WTC11 (cell line): ENCODE data around the gene GTPBP3. TPM values are rescaled to one million over a fixed set of nuclear protein-coding genes. Genes with fewer than 3 reads are reported as not detected.
A peak's percentile ranks its signal among the peaks of the same experiment; 100 is the strongest.

Experiments used
- ATF1 ChIP-seq: sonication (generic); formaldehyde crosslinking; IDR thresholded peaks from 2 replicates; pipeline ENCODE4 v1.8.1; 2023; ENCODE audit warnings: mild to moderate bottlenecking, moderate library complexity, missing genetic modification reagents
- ATF3 ChIP-seq: sonication (generic); formaldehyde crosslinking; conservative IDR thresholded peaks from 2 replicates; pipeline ENCODE4 v1.8.1; 2022; ENCODE audit warnings: mild to moderate bottlenecking, missing genetic modification reagents
- CBFB ChIP-seq: sonication (generic); formaldehyde crosslinking; IDR thresholded peaks from 2 replicates; pipeline ENCODE4 v1.8.1; 2022; ENCODE audit warnings: mild to moderate bottlenecking, low read depth, missing genetic modification reagents
- CREB1 ChIP-seq: sonication (generic); formaldehyde crosslinking; IDR thresholded peaks from 2 replicates; pipeline ENCODE4 v1.8.0; 2023; ENCODE audit warnings: mild to moderate bottlenecking, missing genetic modification reagents
- CREM ChIP-seq: sonication (generic); formaldehyde crosslinking; IDR thresholded peaks from 2 replicates; pipeline ENCODE4 v1.8.1; 2022; ENCODE audit warnings: mild to moderate bottlenecking, missing genetic modification reagents, moderate library complexity
- ELF4 ChIP-seq: sonication (generic); formaldehyde crosslinking; IDR thresholded peaks from 2 replicates; pipeline ENCODE4 v1.8.1; 2022; ENCODE audit warnings: low read depth, mild to moderate bottlenecking, moderate library complexity, missing genetic modification reagents
- ESRRA ChIP-seq: sonication (generic); formaldehyde crosslinking; IDR thresholded peaks from 2 replicates; pipeline ENCODE4 v1.8.1; 2022; ENCODE audit warnings: mild to moderate bottlenecking, missing genetic modification reagents, borderline replicate concordance
- FOXP1 ChIP-seq: sonication (generic); formaldehyde crosslinking; IDR thresholded peaks from 2 replicates; pipeline ENCODE4 v1.8.0; 2022; ENCODE audit warnings: missing genetic modification reagents, mild to moderate bottlenecking, moderate library complexity, borderline replicate concordance
- GTF2I ChIP-seq: fragments of 250-450 bp; sonication (Bioruptor Pico); conservative IDR thresholded peaks from 2 replicates; pipeline ENCODE4 v1.4.0; 2021; ENCODE audit warnings: mild to moderate bottlenecking
- IRF1 ChIP-seq: sonication (generic); formaldehyde crosslinking; IDR thresholded peaks from 2 replicates; pipeline ENCODE4 v1.8.0; 2023; ENCODE audit warnings: missing genetic modification reagents
- MYBL2 ChIP-seq: sonication (generic); formaldehyde crosslinking; IDR thresholded peaks from 2 replicates; pipeline ENCODE4 v1.8.1; 2023; ENCODE audit warnings: mild to moderate bottlenecking, moderate library complexity, missing genetic modification reagents
- NR2C2 ChIP-seq: sonication (generic); formaldehyde crosslinking; IDR thresholded peaks from 2 replicates; pipeline ENCODE4 v1.8.0; 2022; ENCODE audit warnings: mild to moderate bottlenecking, missing genetic modification reagents
- PREB ChIP-seq: sonication (generic); formaldehyde crosslinking; IDR thresholded peaks from 2 replicates; pipeline ENCODE4 v1.8.1; 2022; ENCODE audit warnings: mild to moderate bottlenecking, missing genetic modification reagents, moderate library complexity, borderline replicate concordance
- PRRX2 ChIP-seq: fragments of 250-450 bp; sonication (Bioruptor Pico); IDR thresholded peaks from 2 replicates; pipeline ENCODE4 v1.8.0; 2021; ENCODE audit warnings: mild to moderate bottlenecking
- RELA ChIP-seq: sonication (generic); formaldehyde crosslinking; IDR thresholded peaks from 2 replicates; pipeline ENCODE4 v1.8.1; 2022; ENCODE audit warnings: missing genetic modification reagents, mild to moderate bottlenecking, borderline replicate concordance
- SOX15 ChIP-seq: fragments of 250-450 bp; sonication (Bioruptor Pico); IDR thresholded peaks from 2 replicates; pipeline ENCODE4 v1.9.0; 2021; ENCODE audit warnings: mild to moderate bottlenecking
- SP1 ChIP-seq: sonication (generic); formaldehyde crosslinking; conservative IDR thresholded peaks from 2 replicates; pipeline ENCODE4 v1.8.1; 2022; ENCODE audit warnings: missing genetic modification reagents
- TEAD4 ChIP-seq: sonication (generic); formaldehyde crosslinking; IDR thresholded peaks from 2 replicates; pipeline ENCODE4 v1.8.0; 2022; ENCODE audit warnings: mild to moderate bottlenecking, missing genetic modification reagents
- ZNF232 ChIP-seq: sonication (generic); formaldehyde crosslinking; IDR thresholded peaks from 2 replicates; pipeline ENCODE4 v1.8.0; 2022; ENCODE audit warnings: mild to moderate bottlenecking, missing genetic modification reagents
- ZNF263 ChIP-seq: sonication (generic); formaldehyde crosslinking; IDR thresholded peaks from 2 replicates; pipeline ENCODE4 v1.8.1; 2022; ENCODE audit warnings: low read depth, mild to moderate bottlenecking, moderate library complexity, missing genetic modification reagents
- ZNF281 ChIP-seq: sonication (generic); formaldehyde crosslinking; IDR thresholded peaks from 2 replicates; pipeline ENCODE4 v1.8.0; 2023; ENCODE audit warnings: mild to moderate bottlenecking, missing genetic modification reagents
- ZNF416 ChIP-seq: fragments of 250-450 bp; sonication (Bioruptor Pico); IDR thresholded peaks from 2 replicates; pipeline ENCODE4 v1.9.0; 2021; ENCODE audit warnings: mild to moderate bottlenecking, inconsistent platforms
- total RNA-seq: library from RNA; stranded (reverse); gene quantifications from 3 replicates; pipeline ENCODE4 v1.2.3, GENCODE V29; 2021
- TF ChIP-seq, protein P1 (sequence below): sonication (generic); formaldehyde crosslinking; conservative IDR thresholded peaks from 2 replicates; pipeline ENCODE4 v1.8.1; 2023; ENCODE audit warnings: mild to moderate bottlenecking, low read depth, missing genetic modification reagents, moderate library complexity
- TF ChIP-seq, protein P2 (sequence below): fragments of 250-450 bp; sonication (Bioruptor Pico); IDR thresholded peaks from 2 replicates; pipeline ENCODE4 v1.9.0; 2021; ENCODE audit warnings: mild to moderate bottlenecking
- TF ChIP-seq, protein P3 (sequence below): sonication (generic); formaldehyde crosslinking; IDR thresholded peaks from 2 replicates; pipeline ENCODE4 v1.8.0; 2022; ENCODE audit warnings: mild to moderate bottlenecking, missing genetic modification reagents
- TF ChIP-seq, protein P4 (sequence below): fragments of 250-450 bp; sonication (Bioruptor Pico); IDR thresholded peaks from 2 replicates; pipeline ENCODE4 v1.9.0; 2021; ENCODE audit warnings: moderate library complexity, mild to moderate bottlenecking, inconsistent platforms, borderline replicate concordance
- TF ChIP-seq, protein P5 (sequence below): sonication (generic); formaldehyde crosslinking; IDR thresholded peaks from 2 replicates; pipeline ENCODE4 v1.8.1; 2022; ENCODE audit warnings: mild to moderate bottlenecking, moderate library complexity, missing genetic modification reagents

GTPBP3 gene
- total RNA-seq, 1 experiment from 2014 or later, result 93.0 TPM

GRCh38 chr19:17327654-17328516 is 9.5 kb upstream of the GTPBP3 start (continued):
- TF ChIP-seq, protein P1, sequence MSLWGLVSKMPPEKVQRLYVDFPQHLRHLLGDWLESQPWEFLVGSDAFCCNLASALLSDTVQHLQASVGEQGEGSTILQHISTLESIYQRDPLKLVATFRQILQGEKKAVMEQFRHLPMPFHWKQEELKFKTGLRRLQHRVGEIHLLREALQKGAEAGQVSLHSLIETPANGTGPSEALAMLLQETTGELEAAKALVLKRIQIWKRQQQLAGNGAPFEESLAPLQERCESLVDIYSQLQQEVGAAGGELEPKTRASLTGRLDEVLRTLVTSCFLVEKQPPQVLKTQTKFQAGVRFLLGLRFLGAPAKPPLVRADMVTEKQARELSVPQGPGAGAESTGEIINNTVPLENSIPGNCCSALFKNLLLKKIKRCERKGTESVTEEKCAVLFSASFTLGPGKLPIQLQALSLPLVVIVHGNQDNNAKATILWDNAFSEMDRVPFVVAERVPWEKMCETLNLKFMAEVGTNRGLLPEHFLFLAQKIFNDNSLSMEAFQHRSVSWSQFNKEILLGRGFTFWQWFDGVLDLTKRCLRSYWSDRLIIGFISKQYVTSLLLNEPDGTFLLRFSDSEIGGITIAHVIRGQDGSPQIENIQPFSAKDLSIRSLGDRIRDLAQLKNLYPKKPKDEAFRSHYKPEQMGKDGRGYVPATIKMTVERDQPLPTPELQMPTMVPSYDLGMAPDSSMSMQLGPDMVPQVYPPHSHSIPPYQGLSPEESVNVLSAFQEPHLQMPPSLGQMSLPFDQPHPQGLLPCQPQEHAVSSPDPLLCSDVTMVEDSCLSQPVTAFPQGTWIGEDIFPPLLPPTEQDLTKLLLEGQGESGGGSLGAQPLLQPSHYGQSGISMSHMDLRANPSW (CRISPR knock-in tag), result no peak
- no peak for TF ChIP-seq RELA
- TF ChIP-seq ZNF263 (CRISPR knock-in tag), result no peak
- TF ChIP-seq, protein P2, sequence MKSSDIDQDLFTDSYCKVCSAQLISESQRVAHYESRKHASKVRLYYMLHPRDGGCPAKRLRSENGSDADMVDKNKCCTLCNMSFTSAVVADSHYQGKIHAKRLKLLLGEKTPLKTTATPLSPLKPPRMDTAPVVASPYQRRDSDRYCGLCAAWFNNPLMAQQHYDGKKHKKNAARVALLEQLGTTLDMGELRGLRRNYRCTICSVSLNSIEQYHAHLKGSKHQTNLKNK (CRISPR knock-in tag), result no peak
- TF ChIP-seq GTF2I (CRISPR knock-in tag), result no peak
- no peak for TF ChIP-seq PRRX2 (CRISPR knock-in tag)
- no peak for TF ChIP-seq ZNF232 (CRISPR knock-in tag)
- TF ChIP-seq ATF3 (CRISPR knock-in tag), result no peak
- no peak for TF ChIP-seq SOX15 (CRISPR knock-in tag)
- TF ChIP-seq MYBL2, result no peak
- TF ChIP-seq ZNF281 (CRISPR knock-in tag), result no peak
- no peak for TF ChIP-seq NR2C2 (CRISPR knock-in tag)
- TF ChIP-seq ZNF416 (CRISPR knock-in tag), result no peak
- TF ChIP-seq CBFB (CRISPR knock-in tag), result peak; percentile 88; the same call in 1 of the 2 replicates
- peak; percentile 83; the same call in 1 of the 2 replicates for TF ChIP-seq FOXP1 (CRISPR knock-in tag)
- TF ChIP-seq ATF1, result no peak
- no peak for TF ChIP-seq ELF4
- TF ChIP-seq, protein P3, sequence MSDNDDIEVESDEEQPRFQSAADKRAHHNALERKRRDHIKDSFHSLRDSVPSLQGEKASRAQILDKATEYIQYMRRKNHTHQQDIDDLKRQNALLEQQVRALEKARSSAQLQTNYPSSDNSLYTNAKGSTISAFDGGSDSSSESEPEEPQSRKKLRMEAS, result peak; percentile 74; the same call in 1 of the 2 replicates
- TF ChIP-seq ESRRA, result no peak
- TF ChIP-seq IRF1 (CRISPR knock-in tag), result no peak
- peak; percentile 77 for TF ChIP-seq SP1 (CRISPR knock-in tag)
- TF ChIP-seq, protein P4, sequence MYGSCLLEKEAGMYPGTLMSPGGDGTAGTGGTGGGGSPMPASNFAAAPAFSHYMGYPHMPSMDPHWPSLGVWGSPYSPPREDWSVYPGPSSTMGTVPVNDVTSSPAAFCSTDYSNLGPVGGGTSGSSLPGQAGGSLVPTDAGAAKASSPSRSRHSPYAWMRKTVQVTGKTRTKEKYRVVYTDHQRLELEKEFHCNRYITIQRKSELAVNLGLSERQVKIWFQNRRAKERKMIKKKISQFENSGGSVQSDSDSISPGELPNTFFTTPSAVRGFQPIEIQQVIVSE (CRISPR knock-in tag), result no peak
- TF ChIP-seq PREB, result no peak
- TF ChIP-seq, protein P5, sequence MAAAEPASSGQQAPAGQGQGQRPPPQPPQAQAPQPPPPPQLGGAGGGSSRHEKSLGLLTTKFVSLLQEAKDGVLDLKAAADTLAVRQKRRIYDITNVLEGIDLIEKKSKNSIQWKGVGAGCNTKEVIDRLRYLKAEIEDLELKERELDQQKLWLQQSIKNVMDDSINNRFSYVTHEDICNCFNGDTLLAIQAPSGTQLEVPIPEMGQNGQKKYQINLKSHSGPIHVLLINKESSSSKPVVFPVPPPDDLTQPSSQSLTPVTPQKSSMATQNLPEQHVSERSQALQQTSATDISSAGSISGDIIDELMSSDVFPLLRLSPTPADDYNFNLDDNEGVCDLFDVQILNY, result no peak
- no peak for TF ChIP-seq CREM (CRISPR knock-in tag)
- TF ChIP-seq CREB1 (CRISPR knock-in tag), result no peak
- no peak for TF ChIP-seq TEAD4
